HG03139 (cell line): ENCODE results near the gene SCYL3.

ENCODE experiments used
- ATAC-seq: cut with Tn5 transposase; IDR thresholded peaks from one replicate; pipeline ENCODE4 v1.9.1; 2021; ENCODE audit not compliant: unreplicated experiment

SCYL3 gene

DNA sequence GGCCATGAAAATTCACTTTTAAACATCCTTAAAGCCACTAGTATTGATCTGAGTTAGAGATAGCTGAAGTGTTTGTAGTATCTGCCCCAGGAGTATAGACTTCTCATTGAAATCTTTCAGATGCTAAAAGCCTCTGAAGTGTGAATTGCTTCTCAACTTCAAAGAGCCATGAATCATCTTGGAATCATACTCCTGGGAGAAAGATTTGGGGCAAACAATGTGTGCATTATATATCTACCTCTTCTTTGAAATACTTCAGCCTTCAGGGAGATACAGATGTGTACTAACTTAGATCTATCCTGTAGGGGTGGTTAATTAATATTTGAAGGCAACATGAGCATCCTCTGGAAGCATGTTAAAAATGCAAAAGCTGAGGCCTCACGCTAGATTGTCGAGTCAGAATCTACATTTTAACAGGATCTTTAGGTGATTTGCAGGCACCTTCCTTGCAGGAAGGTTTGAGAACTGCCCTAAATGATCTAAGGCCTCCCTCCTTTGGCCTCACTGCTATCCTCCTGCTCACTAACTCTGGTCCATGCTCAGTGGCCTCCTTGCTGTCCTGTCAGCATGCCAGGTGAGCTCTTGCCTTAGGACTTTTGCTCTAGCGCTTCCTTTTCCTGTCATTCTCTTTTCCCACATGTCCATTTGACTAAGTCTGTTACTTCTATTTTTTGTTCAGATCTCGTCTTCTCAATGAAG lies 6.0 kb upstream of the SCYL3 start:
- ATAC-seq, result no peak

DNA sequence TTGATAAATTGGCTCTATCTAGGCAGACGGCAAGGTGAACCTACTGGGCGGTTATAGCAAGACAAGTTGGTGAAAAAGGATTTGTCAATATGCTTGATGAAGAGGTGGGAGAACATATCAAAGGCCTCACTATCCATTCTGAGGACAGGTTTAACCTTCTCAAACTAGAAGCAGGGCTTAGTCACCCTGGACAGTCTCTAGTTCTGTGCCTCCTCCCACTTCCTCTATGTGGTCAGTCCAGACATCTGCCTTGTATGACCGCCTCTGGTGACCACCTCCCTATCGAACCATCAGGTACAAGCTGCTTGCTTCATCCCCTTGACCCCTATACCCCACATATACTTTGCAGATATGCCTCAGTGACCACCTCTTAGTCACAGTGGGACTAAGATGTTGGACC lies 2.3 kb upstream of the SCYL3 start:
- no peak for ATAC-seq

DNA sequence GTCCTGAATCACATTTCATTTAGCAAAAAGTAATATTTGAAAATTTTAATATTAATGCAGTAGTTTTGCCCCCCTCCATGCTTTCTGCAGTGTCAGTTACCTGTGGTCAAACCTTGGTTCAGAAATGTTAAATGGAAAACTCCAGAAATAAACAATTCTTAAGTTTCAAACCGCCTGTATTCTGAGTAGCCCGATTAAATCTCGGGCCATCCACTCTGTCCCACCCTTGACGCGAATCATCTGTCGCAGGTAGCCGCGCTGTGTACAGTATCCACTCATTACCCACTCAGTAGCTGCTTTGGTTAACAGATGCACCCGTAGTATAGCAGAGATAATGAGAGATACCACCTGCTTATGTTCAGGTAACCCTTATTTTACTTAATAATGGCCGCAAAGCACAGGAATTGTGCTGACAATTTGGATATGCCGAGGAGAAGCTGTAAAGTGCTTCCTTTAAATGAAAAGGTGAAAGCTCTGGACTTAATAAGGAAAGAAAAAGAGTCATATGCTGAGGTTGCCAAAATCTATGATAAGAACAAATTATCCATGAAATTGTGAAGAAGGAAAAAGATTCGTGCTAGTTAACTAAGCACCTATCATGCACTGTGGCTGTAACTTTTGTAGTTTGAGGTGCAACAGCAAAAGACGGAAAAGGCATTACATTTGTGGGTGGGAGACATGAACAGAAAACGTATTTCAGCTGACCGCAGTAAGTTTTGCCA lies 889 bp upstream of the SCYL3 start:
- no peak for ATAC-seq

DNA sequence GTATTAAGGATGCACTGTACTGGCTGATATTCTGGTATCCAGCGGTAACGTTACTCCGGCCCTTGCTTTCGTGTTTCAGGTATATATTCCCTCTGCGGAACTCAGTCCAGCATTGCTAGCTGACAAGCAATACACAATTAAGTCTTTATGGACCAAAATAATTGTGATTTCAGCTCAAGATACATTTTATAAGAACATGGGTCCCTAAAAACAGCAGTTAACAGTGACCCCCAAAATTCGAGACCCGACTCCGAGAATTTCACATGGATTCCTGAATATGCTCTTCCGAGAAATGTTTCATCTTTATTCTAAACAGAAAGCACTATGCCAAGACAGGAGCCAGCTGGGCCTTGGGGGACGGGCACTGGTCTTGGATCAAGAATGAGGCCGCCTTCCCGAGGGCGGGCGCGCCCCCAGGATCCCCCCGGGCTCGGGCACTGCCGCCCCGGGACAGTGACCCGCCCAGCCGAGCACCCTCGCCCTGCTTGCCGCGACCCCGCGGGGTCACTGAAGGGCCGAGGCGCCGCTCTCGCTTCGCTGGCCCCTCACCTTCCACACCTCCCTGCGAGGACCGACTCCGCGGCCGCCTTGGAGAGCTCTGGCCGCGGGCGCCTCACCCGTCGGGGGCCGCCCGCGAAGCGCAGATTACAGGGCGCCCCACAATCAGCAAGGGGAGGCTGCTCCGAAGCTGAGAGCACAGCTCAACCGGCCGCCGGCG lies 610 bp downstream of the SCYL3 start:
- peak; percentile 15 for ATAC-seq

DNA sequence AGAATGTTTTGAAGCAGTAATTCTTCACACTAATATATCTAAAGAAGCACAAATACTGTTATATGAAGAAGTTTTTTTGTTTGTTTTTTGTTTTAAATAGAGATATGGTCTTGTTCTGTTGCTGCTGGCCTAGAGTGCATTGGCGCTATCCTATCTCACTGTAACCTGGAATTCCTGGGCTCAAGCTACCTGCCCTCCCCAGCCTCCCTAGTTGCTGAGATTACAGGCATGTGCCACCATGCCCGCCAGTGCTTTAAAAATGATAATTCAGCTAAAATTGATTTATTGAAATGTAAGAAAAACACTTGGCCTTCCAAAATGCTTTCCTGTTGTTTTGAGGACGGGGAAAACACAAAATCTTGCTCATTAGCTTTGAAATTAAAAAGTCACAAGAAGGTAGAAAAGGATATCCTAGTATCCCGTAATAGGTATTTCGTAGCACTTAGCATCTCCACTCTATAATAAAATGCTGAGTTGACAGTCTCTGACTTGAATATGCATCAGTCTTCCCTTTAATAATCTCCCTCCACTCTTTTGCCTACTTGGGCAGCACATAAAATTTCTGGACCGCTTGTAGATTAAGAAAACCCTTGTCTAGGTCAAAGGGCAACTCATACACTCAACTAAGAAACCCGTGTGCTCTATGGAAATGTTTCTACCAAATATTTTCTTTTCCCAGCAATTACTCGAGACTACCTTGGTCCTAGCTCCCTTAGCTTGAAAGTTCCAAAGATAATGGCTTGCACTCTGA lies 1.3 kb downstream of the SCYL3 start:
- ATAC-seq, result no peak

DNA sequence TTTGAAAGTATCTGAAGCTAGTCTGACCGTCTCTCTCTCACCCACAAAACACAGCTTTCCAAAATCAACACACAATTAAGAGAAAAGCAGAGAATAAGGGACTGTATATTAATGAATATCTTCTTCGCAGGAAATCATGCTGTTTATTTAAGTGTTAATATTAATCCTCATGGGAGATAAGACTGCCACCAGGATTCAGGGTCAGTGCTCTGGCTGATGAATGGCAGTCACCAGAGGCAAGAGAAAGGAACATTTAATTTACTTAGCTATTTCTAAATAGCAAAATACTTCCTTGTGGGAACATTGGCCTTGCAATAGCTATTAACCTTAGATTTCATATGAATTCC lies 2.2 kb downstream of the SCYL3 start:
- ATAC-seq, result no peak

DNA sequence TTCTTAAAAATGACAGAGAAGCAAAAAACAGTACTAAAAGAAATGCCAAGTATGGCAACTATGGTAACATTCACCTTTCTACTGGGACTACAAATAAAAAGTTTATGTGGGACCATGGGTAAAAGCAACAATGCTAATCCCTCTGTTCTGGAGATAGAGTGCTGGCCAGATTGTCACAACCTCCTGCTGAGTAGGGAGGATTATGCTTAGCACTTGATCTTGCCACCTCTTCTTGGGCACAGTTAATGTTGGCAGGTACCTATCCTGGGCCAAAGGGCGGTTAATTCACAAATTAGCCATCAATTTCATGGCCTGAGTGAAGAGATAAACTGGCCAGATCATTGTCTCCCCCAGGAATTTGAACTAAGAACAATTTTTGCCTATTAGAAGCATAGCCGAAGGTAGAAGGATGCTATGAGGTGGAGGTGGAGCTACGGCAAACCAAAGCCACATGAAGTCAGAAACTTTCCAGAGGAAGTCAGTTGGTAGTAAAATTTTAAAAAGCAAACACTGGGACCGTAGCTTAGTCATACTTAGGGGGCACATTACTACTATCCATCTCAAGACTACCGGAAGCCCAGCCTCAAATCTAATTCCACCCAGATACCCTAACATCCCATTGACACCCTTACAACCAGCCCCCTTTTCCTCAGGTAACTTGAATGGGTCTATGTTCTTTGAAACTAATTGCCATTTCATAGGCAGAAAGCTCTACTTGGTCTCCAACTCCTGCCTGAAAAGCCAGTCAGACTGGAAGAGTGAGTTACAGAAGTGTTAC lies 2.7 kb downstream of the SCYL3 start:
- no peak for ATAC-seq

DNA sequence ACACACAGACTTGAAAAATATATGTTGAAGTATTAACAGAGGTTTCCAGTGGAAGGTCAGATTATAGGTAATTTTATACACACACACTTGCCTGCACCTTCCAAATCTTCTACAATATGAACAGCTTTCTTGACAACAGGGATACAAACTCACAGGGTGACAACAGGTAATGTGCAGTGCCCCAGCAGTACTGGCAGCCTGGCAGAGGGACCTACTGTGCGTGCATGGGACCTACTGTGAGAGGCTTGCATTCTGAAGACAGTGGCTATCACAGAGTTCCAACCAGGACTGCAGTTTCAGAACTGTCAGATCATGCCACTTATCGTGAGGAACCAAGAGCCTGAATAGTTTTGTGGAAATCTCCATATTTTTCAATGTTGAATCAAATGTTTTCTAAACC lies 3.8 kb downstream of the SCYL3 start:
- ATAC-seq, result no peak

DNA sequence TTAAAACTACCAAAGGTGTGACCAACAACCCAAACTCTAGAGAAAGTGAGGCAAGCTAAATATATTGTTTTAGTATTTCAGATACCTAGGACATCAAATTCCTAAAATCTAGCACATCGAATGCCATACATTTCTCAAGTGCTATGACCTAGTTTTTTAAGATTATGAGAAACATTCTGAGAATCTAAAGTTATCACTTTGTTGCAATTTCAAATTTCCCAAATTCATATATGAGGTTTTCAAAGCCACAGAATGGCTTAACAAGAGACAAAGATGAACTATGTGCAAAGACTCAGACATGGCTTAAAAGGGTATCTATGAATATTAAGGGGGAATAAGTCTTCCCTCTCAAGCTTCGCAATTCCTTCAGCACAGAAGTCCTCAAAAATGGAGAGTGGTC lies 6.8 kb downstream of the SCYL3 start:
- ATAC-seq, result no peak

DNA sequence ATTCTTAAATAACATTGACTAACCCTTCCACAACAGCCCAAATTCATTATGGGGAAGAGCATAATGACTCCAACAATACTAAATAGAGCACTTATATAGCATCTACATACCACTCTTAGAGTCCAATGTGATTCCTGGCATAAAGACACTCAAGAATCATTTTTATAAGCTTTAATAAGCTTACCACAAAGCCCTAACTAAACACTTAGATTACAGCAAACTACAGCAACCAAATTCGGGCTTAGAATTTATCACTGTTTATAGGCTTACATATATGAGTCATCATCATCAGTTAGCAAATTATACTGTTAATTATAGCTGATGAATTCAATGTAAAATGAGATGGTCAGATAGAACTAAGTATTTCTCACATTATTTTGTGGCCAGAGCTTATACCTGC lies 7.3 kb downstream of the SCYL3 start:
- no peak for ATAC-seq

DNA sequence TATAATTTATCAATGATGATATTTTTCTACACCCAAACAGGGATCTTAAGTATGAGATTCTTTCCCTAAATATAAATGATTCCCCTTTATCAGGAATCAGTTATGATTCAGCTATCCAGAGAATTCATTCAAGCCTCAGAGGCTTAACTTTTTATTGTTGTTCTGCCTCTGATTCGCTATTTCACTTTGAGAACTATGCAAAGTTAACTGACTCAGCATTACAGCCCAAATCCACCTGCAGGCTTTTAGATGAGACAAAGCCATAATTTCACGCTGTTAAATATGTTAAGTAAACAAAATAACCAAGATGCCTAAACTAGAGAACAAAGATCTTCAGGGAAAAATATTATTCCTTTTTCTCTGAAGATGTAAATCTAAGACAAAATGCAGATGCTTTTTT lies 8.5 kb downstream of the SCYL3 start:
- no peak for ATAC-seq

DNA sequence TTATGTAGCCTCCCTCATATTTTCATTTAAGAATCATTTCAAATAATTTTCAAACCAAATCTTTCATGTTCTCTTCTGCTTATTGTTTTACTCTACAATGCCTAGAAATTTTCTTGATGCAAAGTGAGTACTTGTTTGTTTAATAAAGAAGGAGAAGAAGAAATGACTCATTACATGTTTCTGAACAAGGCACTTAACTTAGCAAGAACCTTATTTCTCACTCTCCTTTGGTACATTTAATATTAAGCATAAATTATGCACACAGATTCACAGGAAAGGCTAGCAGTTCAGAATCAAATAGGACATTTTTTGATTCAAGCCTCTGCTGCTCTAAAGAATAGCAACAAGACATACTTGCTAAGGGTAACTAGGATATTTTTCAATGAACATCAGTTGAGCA lies 9.1 kb downstream of the SCYL3 start:
- ATAC-seq, result no peak

DNA sequence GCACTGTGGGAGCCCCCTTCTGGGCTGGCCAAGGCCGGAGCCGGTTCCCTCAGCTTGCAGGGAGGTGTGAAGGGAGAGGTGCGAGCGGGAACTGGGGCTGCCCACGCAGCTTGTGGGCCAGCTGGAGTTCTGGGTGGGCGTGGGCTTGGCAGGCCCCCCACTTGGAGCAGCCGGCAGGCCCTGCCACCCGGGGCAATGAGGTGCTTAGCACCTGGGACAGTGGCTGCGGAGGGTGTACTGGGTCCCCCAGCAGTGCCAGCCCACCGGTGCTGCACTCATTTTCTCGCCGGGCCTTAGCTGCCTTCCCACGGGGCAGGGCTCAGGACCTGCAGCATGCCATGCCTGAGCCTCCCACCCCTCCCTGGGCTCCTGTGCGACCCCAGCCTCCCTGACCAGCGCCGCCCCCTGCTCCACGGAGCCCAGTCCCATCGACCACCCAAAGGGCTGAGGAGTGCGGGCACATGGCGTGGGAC lies 11.6 kb downstream of the SCYL3 start:
- ATAC-seq, result no peak

DNA sequence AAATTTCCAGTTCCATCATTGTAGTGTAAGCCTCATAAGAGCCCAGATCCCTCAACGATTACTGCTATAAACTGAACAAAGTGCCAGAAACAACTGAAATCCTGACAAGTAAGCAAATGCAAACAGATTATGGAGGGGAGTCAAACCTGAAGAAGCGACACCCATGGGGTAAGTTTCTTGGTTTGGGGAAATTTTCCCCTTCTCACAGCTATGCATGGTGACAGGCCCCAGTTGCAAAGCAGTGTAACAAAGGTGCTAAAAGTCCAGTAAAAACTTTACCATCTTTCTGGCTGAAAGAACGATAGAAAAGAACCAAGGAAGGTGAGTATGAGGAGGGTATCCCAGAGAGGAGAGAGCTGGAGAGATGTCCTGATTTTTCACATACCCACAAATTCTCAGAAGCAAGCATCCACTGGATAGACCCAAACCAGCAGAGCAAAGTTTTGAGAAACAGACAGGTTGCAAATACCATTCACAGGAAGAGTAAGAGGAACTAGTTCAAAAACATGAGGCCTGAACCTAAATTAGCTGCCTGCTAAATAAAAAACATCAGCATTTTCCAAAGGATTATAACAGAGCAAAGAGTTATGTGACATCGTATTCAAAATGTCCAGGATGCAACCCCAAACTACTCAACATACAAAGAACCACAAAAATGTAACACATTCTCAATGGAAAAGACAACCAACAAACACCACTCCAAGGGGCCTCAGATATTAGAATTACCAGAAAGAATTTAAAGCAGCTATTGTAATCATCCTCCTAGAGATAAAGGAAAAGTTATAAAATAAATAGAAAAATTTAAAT lies 14.5 kb downstream of the SCYL3 start:
- ATAC-seq, result no peak

DNA sequence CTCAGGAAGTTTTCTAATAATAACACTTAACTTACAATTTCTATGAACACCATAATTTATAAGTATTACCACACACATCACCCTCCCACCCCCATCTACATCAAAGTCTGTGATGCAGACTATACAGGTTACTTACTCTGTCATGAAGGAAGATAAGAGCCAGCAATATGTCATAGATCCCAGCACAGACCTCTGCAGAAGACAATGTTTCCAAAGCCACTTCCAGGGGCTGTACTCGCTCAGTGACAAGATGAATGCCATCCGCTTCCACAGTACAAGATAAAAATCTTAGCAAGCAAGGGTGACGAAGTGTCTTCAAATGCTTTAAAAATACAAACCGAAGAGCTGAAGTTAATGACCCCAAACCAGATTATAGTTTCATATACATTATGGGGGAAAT lies 15.2 kb downstream of the SCYL3 start:
- ATAC-seq, result no peak

DNA sequence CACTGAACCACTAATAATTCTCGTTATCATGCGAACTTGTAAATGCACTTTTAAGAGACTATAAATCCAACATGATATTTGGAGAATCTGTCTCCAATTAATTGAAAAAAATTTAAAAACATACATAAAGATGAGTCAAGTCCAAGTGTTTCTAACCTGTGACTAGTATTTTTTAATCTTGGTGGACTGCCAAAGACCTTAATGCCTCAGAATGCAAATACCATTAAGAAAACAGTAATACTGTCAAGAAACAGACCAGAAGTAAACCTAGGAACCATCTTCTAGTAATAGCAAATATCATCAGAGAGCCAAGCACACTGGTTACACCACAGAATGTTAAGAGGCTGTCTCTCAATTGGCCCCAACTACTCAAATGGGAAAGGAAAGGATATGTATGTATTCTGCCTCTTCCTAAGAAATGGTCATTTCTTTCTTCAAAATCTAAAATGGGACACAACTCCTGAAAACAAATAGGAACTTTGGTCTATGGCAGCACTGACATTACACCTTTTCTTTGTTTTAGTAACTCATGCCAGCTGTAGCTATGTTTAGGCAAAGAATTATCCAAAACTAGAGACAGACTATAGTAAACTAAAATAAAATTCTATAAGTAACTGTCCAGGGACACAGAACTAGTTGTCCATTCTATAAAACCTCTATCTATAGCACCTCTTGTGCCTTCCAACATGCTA lies 15.8 kb downstream of the SCYL3 start:
- ATAC-seq, result no peak

DNA sequence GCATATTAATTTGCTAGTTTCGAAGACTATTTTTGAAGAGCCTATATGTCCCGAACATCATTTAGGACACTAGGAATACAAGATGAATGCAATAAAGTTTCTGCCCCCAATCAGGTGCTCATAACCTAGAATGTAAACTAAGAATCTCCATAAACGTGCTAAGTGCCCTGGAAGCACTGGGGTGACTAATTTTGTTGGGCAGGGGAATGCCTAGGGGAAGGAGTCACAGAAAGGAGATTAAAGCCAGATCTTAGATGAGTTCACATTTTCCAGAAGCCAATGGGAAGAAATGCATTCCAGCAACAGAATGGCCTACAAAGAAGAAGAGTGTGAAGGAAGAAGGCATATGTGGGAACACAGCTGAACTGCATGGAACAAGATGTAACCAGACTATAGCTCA lies 19.5 kb downstream of the SCYL3 start:
- ATAC-seq, result no peak

DNA sequence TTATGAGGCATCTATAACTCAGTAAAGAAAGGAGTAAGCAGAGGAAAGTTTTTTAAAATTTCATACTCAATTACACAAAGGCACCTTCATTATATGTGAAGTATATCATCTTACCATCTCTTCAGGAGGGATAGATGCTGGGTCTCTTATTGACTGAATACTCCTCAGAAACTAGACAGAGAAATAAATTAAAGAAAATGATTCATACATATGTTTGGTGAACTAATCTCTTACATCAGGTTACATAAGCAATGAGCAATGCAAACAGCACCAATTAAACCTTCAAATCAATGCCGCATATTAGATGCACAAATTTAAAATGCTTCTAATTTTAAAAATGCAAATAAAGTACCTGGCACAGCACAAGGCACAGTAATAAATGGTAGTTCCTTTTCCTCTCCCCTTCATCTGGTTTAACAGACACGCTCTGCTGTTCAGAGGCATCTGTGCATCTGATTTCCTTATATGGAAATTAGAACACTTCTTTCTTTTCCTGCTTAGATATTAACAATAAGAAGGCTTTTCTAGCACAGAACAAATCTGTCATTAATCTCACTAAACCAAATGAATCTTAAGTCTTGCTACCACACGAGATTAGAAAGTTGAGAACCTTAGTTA lies 20.0 kb downstream of the SCYL3 start:
- ATAC-seq, result no peak

DNA sequence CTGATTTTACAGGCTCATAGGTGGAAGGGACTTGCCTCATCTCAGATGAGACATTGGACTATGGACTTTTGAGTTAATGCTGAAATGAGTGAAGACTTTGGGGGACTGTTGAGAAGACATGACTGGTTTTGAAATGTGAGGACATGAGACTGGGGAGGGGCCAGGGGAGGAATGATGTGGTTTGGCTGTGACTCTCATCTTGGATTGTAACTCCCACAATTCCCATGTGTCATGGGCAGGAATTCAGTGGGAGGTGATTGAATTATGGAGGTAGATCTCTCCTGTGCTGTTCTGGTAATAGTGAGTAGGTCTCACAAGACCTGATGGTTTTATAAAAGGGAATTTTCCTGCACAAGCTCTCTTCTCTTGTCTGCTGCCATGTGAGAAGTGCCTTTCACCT lies 20.8 kb downstream of the SCYL3 start:
- no peak for ATAC-seq
